Parathyroid adenoma (tissue), 2 donors: ENCODE results near the gene AFDN.

Source experiments
- H2AFZ ChIP-seq: fragments of 300-600 bp; sonication (generic); one replicate; pipeline ENCODE4 v1.7.0; 2017; ENCODE audit warnings: antibody characterized with exemption, mild to moderate bottlenecking
- H3K27ac ChIP-seq: fragments of 300-600 bp; sonication (generic); one replicate; pipeline ENCODE4 v1.7.0; 2017
- H3K27me3 ChIP-seq: fragments of 300-600 bp; sonication (generic); one replicate; pipeline ENCODE4 v1.7.0; 2017; ENCODE audit warnings: low read length; ENCODE audit not compliant: control insufficient read depth, insufficient read depth
- H3K36me3 ChIP-seq: fragments of 300-600 bp; sonication (generic); one replicate; pipeline ENCODE4 v1.7.0; 2017; ENCODE audit warnings: low read length; ENCODE audit not compliant: control insufficient read depth, insufficient read depth
- H3K4me1 ChIP-seq: fragments of 300-600 bp; sonication (generic); one replicate; pipeline ENCODE4 v1.7.0; 2017; ENCODE audit warnings: control low read depth
- H3K4me2 ChIP-seq: fragments of 300-600 bp; sonication (generic); one replicate; pipeline ENCODE4 v1.7.0; 2017; ENCODE audit warnings: low read length
- H3K4me3 ChIP-seq: fragments of 300-600 bp; sonication (generic); one replicate; pipeline ENCODE4 v1.7.0; 2017; ENCODE audit warnings: low read depth, low read length
- H3K79me2 ChIP-seq: fragments of 300-600 bp; sonication (generic); one replicate; pipeline ENCODE4 v1.7.0; 2017; ENCODE audit warnings: control low read depth
- H3K9ac ChIP-seq: fragments of 300-600 bp; sonication (generic); one replicate; pipeline ENCODE4 v1.7.0; 2017; ENCODE audit warnings: mild to moderate bottlenecking
- H3K9me3 ChIP-seq: fragments of 300-600 bp; sonication (generic); one replicate; pipeline ENCODE4 v1.7.0; 2017; ENCODE audit warnings: low read length; ENCODE audit not compliant: control insufficient read depth
- TF ChIP-seq, protein P1 (sequence below): fragments of 300-600 bp; sonication (generic); IDR thresholded peaks from one replicate; pipeline ENCODE4 v1.7.0; 2017; ENCODE audit warnings: antibody characterized with exemption, mild to moderate bottlenecking
- donor health status: primary hyperparathyroidism.

AFDN gene

DNA sequence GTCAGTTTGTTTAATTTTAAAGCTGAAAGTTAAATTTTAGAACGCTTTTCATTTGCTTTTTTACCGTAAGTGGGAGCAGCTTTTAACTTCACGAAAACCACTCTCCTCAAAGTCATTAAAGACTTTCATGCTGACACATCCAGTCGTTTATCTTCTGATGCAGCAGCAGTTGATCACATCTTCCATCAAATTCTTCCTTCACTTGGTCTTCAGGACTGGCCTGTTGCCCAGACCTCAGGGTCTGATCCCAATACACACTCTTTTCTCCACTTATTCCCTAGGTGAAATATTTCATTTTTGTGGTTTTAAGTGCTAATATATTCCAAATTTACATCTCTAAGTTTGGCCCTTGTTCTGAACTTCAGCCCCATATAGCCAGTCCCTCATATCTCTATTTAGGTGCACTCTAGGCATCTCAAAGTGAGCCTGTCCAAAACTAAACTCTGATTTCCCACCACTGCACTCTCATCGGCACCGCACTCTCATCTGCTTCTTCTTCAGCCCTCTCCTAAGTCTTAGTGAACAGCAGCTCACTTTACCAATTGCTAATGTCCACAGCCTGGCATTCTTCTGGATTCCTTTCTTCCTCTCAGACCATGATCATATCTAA is 20.4 kb downstream of the AFDN start:
- TF ChIP-seq, protein P1, sequence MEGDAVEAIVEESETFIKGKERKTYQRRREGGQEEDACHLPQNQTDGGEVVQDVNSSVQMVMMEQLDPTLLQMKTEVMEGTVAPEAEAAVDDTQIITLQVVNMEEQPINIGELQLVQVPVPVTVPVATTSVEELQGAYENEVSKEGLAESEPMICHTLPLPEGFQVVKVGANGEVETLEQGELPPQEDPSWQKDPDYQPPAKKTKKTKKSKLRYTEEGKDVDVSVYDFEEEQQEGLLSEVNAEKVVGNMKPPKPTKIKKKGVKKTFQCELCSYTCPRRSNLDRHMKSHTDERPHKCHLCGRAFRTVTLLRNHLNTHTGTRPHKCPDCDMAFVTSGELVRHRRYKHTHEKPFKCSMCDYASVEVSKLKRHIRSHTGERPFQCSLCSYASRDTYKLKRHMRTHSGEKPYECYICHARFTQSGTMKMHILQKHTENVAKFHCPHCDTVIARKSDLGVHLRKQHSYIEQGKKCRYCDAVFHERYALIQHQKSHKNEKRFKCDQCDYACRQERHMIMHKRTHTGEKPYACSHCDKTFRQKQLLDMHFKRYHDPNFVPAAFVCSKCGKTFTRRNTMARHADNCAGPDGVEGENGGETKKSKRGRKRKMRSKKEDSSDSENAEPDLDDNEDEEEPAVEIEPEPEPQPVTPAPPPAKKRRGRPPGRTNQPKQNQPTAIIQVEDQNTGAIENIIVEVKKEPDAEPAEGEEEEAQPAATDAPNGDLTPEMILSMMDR, result no peak
- H3K9me3 ChIP-seq, result no peaks in the 10 kb centered on the region
- no peak overlapping the region for H3K27ac ChIP-seq
- no peaks in the 10 kb centered on the region for H3K36me3 ChIP-seq
- no peak overlapping the region for H3K4me2 ChIP-seq
- no peak overlapping the region for H3K9ac ChIP-seq
- H3K79me2 ChIP-seq, result peaks cover 31% of the 10 kb centered on the region
- H2AFZ ChIP-seq, result no peak overlapping the region
- H3K4me3 ChIP-seq, result no peak overlapping the region
- H3K4me1 ChIP-seq, result peaks cover 9% of the 10 kb centered on the region
- no peaks in the 10 kb centered on the region for H3K27me3 ChIP-seq

- H3K36me3 ChIP-seq, result no peaks in the 10 kb centered on the region
- no peak overlapping the region for H2AFZ ChIP-seq
- H3K4me1 ChIP-seq, result peaks cover 11% of the 10 kb centered on the region
- no peaks in the 10 kb centered on the region for H3K9me3 ChIP-seq
- no peak overlapping the region for H3K27ac ChIP-seq
- TF ChIP-seq, protein P1, result no peak
- H3K4me3 ChIP-seq, result no peak overlapping the region
- peaks cover 29% of the 10 kb centered on the region for H3K79me2 ChIP-seq
- no peaks in the 10 kb centered on the region for H3K27me3 ChIP-seq
- H3K9ac ChIP-seq, result no peak overlapping the region
- H3K4me2 ChIP-seq, result no peak overlapping the region
Observed at GRCh38 chr6:167847936-167848335, 21.2 kb downstream of the AFDN start.

DNA sequence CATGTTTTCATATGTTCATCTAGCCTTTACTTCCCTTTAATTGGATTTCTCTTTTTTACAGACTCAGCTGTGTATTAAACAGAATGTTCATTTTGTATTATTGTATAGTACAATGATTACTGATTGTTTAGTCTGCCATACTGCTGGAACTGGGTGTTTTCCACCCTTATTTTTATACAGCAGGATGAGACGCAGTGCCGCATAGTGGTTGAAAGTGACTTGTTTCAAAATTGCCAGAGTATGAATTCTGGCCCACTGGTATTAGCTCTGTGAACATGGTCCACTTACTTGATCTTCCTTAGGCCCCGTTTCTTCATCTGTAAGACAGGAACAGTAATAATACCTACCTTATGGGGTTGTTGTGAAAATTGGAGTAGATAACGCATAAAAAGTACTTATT is 22.1 kb downstream of the AFDN start:
- H3K4me2 ChIP-seq, result no peak overlapping the region
- H3K9me3 ChIP-seq, result no peaks in the 10 kb centered on the region
- no peak overlapping the region for H3K9ac ChIP-seq
- no peaks in the 10 kb centered on the region for H3K27me3 ChIP-seq
- no peak overlapping the region for H3K4me3 ChIP-seq
- H3K4me1 ChIP-seq, result peaks cover 11% of the 10 kb centered on the region
- no peak overlapping the region for H2AFZ ChIP-seq
- peaks cover 23% of the 10 kb centered on the region for H3K79me2 ChIP-seq
- H3K27ac ChIP-seq, result no peak overlapping the region
- TF ChIP-seq, protein P1, result peak; percentile 22
- H3K36me3 ChIP-seq, result no peaks in the 10 kb centered on the region

GRCh38 chr6:167849846-167850459 is 23.2 kb downstream of the AFDN start:
- peak overlapping the region; percentile 47 for H3K4me2 ChIP-seq
- H2AFZ ChIP-seq, result no peak overlapping the region
- peak overlapping the region; percentile 16 for H3K27ac ChIP-seq
- H3K79me2 ChIP-seq, result peaks cover 21% of the 10 kb centered on the region
- no peak overlapping the region for H3K9ac ChIP-seq
- no peaks in the 10 kb centered on the region for H3K36me3 ChIP-seq
- peak overlapping the region; percentile 38 for H3K4me3 ChIP-seq
- no peaks in the 10 kb centered on the region for H3K27me3 ChIP-seq
- peaks cover 11% of the 10 kb centered on the region for H3K4me1 ChIP-seq
- no peaks in the 10 kb centered on the region for H3K9me3 ChIP-seq
- TF ChIP-seq, protein P1, result no peak

- Histone ChIP-seq H3K27me3 (no peaks in the 10 kb centered on the region), H3K4me1 (peaks cover 11% of the 10 kb centered on the region), H3K4me3 (no peak overlapping the region), H3K27ac (no peak overlapping the region), H3K9me3 (no peaks in the 10 kb centered on the region), H2AFZ (no peak overlapping the region), H3K79me2 (peaks cover 13% of the 10 kb centered on the region), H3K4me2 (no peak overlapping the region), H3K9ac (no peak overlapping the region), H3K36me3 (no peaks in the 10 kb centered on the region)
- TF ChIP-seq, protein P1, result no peak
Observed at GRCh38 chr6:167850782-167851181, 24.1 kb downstream of the AFDN start.
